Smooth muscle cell (in vitro differentiated cells): ENCODE measurements around the gene PTPRCAP. TPM values are rescaled to one million over a fixed set of nuclear protein-coding genes. Genes with fewer than 3 reads are reported as not detected.

Source experiments
- DNase-seq: peaks from one replicate; lab custom pipeline; 2025; ENCODE audit not compliant: unreplicated experiment; lab: John Stamatoyannopoulos, UW
- H2AFZ ChIP-seq: fragments of 200-600 bp; sonication (generic); 2 replicates; pipeline ENCODE4 v1.6.0; 2016; ENCODE audit warnings: antibody characterized with exemption, low read depth, mild to moderate bottlenecking
- H3F3A ChIP-seq: fragments of 200-600 bp; sonication (generic); 2 replicates; pipeline ENCODE4 v1.6.0; 2017; ENCODE audit warnings: antibody characterized with exemption, low read depth
- H3K27ac ChIP-seq: fragments of 200-600 bp; sonication (generic); 2 replicates; pipeline ENCODE4 v1.5.1; 2016; ENCODE audit warnings: low read depth, mild to moderate bottlenecking
- H3K27me3 ChIP-seq: fragments of 200-600 bp; sonication (generic); 2 replicates; pipeline ENCODE4 v1.6.1; 2016; ENCODE audit warnings: low read depth, mild to moderate bottlenecking
- H3K36me3 ChIP-seq: fragments of 200-600 bp; sonication (generic); 2 replicates; pipeline ENCODE4 v1.5.1; 2016; ENCODE audit warnings: low read depth
- H3K4me1 ChIP-seq: fragments of 200-600 bp; sonication (generic); 2 replicates; pipeline ENCODE4 v1.5.1; 2016; ENCODE audit warnings: low read depth
- H3K4me2 ChIP-seq: fragments of 200-600 bp; sonication (generic); 2 replicates; pipeline ENCODE4 v1.6.0; 2016; ENCODE audit warnings: mild to moderate bottlenecking
- H3K4me3 ChIP-seq: fragments of 200-600 bp; sonication (generic); 2 replicates; pipeline ENCODE4 v1.5.1; 2016; ENCODE audit warnings: mild to moderate bottlenecking
- H3K79me2 ChIP-seq: fragments of 200-600 bp; sonication (generic); 2 replicates; pipeline ENCODE4 v1.6.0; 2016; ENCODE audit warnings: low read depth, mild to moderate bottlenecking
- H3K9ac ChIP-seq: fragments of 200-600 bp; sonication (generic); 2 replicates; pipeline ENCODE4 v1.6.0; 2016; ENCODE audit warnings: low read depth
- H3K9me3 ChIP-seq: fragments of 200-600 bp; sonication (generic); replicated peaks from 2 replicates; pipeline ENCODE4 v1.5.1; 2016; ENCODE audit warnings: low read depth
- H4K20me1 ChIP-seq: fragments of 200-600 bp; sonication (generic); 2 replicates; pipeline ENCODE4 v1.6.0; 2016; ENCODE audit warnings: low read depth
- CTCF ChIP-seq: fragments of 200-600 bp; sonication (generic); IDR thresholded peaks from 2 replicates; pipeline ENCODE4 v1.5.1; 2017; ENCODE audit warnings: borderline replicate concordance, mild to moderate bottlenecking, antibody characterized with exemption; ENCODE audit not compliant: insufficient read depth, poor library complexity, severe bottlenecking
- WGBS: methylation state at CpG from one replicate; pipeline ENCODE4 v1.1.7; 2016; ENCODE audit warnings: low lambda C conversion rate; 5-methylcytosine and 5-hydroxymethylcytosine counted together
- polyA plus RNA-seq: library from polyadenylated mRNA; unstranded; fragments of >200 nt; fragmentation: Nextera tagmentation; extraction: Ambion mirVana; gene quantifications from 2 replicates; pipeline ENCODE4 v1.2.1, GENCODE V29; 2016
- total RNA-seq: library from RNA; depleted of rRNA; stranded (reverse); fragments of >200 nt; gene quantifications from 2 replicates; pipeline ENCODE4 v1.2.3, GENCODE V29; 2014

Gene PTPRCAP
- total and polyA plus RNA-seq, 2 experiments from 2014 or later: 1.1 TPM; not detected in 1

- no peaks in the 10 kb centered on the region for H3K36me3 ChIP-seq
- no peaks in the 10 kb centered on the region for H4K20me1 ChIP-seq
- H3K9ac ChIP-seq: no peak overlapping the region
- WGBS: 93% methylated on average over 23 of the region's 25 CpGs
- H3K4me2 ChIP-seq: no peak overlapping the region
- H2AFZ ChIP-seq: no peak overlapping the region
- no peak overlapping the region for H3K27ac ChIP-seq
- H3K4me1 ChIP-seq: no peaks in the 10 kb centered on the region
- no peak for DNase-seq
- H3K27me3 ChIP-seq: no peaks in the 10 kb centered on the region
- H3K9me3 ChIP-seq: no peaks in the 10 kb centered on the region
- no peak overlapping the region for H3K4me3 ChIP-seq
- no peak for TF ChIP-seq CTCF
- no peaks in the 10 kb centered on the region for H3K79me2 ChIP-seq
- no peaks in the 10 kb centered on the region for H3F3A ChIP-seq
These were observed 13.5 kb upstream of the PTPRCAP start for GRCh38 chr11:67450796-67451657.

GRCh38 chr11:67449116-67449844 is 11.8 kb upstream of the PTPRCAP start:
- TF ChIP-seq CTCF: no peak
- WGBS: 90% methylated on average over 9 of the region's 9 CpGs

GRCh38 chr11:67448220-67448609 is 10.7 kb upstream of the PTPRCAP start:
- Histone ChIP-seq H3K9me3 (no peaks in the 10 kb centered on the region), H3K27me3 (no peaks in the 10 kb centered on the region), H3K4me2 (no peak overlapping the region), H3K27ac (no peak overlapping the region), H2AFZ (no peak overlapping the region), H3K36me3 (no peaks in the 10 kb centered on the region), H3K4me3 (no peak overlapping the region), H3K79me2 (peaks cover under 1% of the 10 kb centered on the region), H3K4me1 (no peaks in the 10 kb centered on the region), H4K20me1 (no peaks in the 10 kb centered on the region), H3F3A (no peaks in the 10 kb centered on the region), H3K9ac (no peak overlapping the region)
- WGBS: 97% methylated on average over 7 of the region's 7 CpGs
- DNase-seq: no peak
- no peak for TF ChIP-seq CTCF

More at GRCh38 chr11:67449116-67449844, 11.8 kb upstream of the PTPRCAP start:
- no peak for DNase-seq
- Histone ChIP-seq H3K4me1 (no peaks in the 10 kb centered on the region), H3K79me2 (no peaks in the 10 kb centered on the region), H3K27me3 (no peaks in the 10 kb centered on the region), H3K36me3 (no peaks in the 10 kb centered on the region), H3K4me2 (no peak overlapping the region), H3K27ac (no peak overlapping the region), H2AFZ (no peak overlapping the region), H4K20me1 (no peaks in the 10 kb centered on the region), H3K9ac (no peak overlapping the region), H3K9me3 (no peaks in the 10 kb centered on the region), H3F3A (no peaks in the 10 kb centered on the region), H3K4me3 (no peak overlapping the region)
